Neuronal stem cell (in vitro differentiated cells): ENCODE results near the gene TLE7.

Experiments
- DNase-seq: peaks from one replicate; pipeline ENCODE4 v3.0.0-alpha.2; 2013; ENCODE audit warnings: low spot score
- H2AFZ ChIP-seq: one replicate; pipeline ENCODE4 v1.6.1; 2013; ENCODE audit warnings: mild to moderate bottlenecking, low read length, inconsistent platforms
- H2AK5ac ChIP-seq: 2 replicates; pipeline ENCODE4 v1.6.1; 2013; ENCODE audit warnings: low read depth, mild to moderate bottlenecking, inconsistent platforms, low read length, moderate library complexity, mixed read lengths
- H2BK120ac ChIP-seq: 2 replicates; pipeline ENCODE4 v1.6.1; 2013; ENCODE audit warnings: low read depth, mild to moderate bottlenecking, inconsistent platforms, low read length, moderate library complexity, mixed read lengths
- H2BK12ac ChIP-seq: one replicate; pipeline ENCODE4 v1.6.1; 2013; ENCODE audit warnings: low read length, inconsistent platforms
- H2BK15ac ChIP-seq: 2 replicates; pipeline ENCODE4 v1.6.1; 2013; ENCODE audit warnings: mild to moderate bottlenecking, low read length, inconsistent platforms, mixed read lengths
- H2BK5ac ChIP-seq: one replicate; pipeline ENCODE4 v1.6.1; 2013; ENCODE audit warnings: inconsistent platforms, mild to moderate bottlenecking, low read length, moderate library complexity
- H3K14ac ChIP-seq: one replicate; pipeline ENCODE4 v1.6.1; 2013; ENCODE audit warnings: low read length, inconsistent platforms
- H3K18ac ChIP-seq: 2 replicates; pipeline ENCODE4 v1.6.1; 2013; ENCODE audit warnings: low read length, inconsistent platforms
- H3K23ac ChIP-seq: 2 replicates; pipeline ENCODE4 v1.6.1; 2013; ENCODE audit warnings: low read depth, mild to moderate bottlenecking, mixed read lengths, low read length, inconsistent platforms; ENCODE audit not compliant: poor library complexity
- H3K27ac ChIP-seq: replicated peaks from 3 replicates; pipeline ENCODE4 v1.5.1; 2013; ENCODE audit warnings: low read length, inconsistent platforms
- H3K27me3 ChIP-seq, 3 experiments: 2 replicates each; pipeline ENCODE4 v1.6.1; 2013; ENCODE audit warnings: low read length in 3 of 3, mild to moderate bottlenecking in 2 of 3, inconsistent platforms in 1 of 3, low read depth in 1 of 3, mixed read lengths in 1 of 3, moderate library complexity in 1 of 3; ENCODE audit not compliant: control insufficient read depth in 3 of 3, insufficient read depth in 3 of 3
- H3K36me3 ChIP-seq, 2 donors: replicated peaks in 1 of 2; 2 replicates each; pipeline ENCODE4 v1.6.1; 2013; ENCODE audit warnings: low read length in 2 of 2; ENCODE audit not compliant: control insufficient read depth in 2 of 2, insufficient read depth in 2 of 2
- H3K4ac ChIP-seq: 2 replicates; pipeline ENCODE4 v1.6.1; 2013; ENCODE audit warnings: inconsistent platforms, mild to moderate bottlenecking, low read length, moderate library complexity
- H3K4me1 ChIP-seq, 2 donors: 1 replicate in 1 of 2; 2 replicates in 1 of 2; pipeline ENCODE4 v1.6.1; 2013; ENCODE audit warnings: low read length in 2 of 2, low read depth in 1 of 2; ENCODE audit not compliant: control insufficient read depth in 2 of 2, insufficient read depth in 1 of 2
- H3K4me2 ChIP-seq: one replicate; pipeline ENCODE4 v1.6.1; 2013; ENCODE audit warnings: mild to moderate bottlenecking, low read length, inconsistent platforms; ENCODE audit not compliant: insufficient read depth, poor library complexity, severe bottlenecking
- H3K4me3 ChIP-seq, 2 donors: 2 replicates each; pipeline ENCODE4 v1.5.1; 2013; ENCODE audit warnings: low read length in 2 of 2, mild to moderate bottlenecking in 2 of 2, inconsistent platforms in 1 of 2, moderate library complexity in 1 of 2
- H3K79me1 ChIP-seq: one replicate; pipeline ENCODE4 v1.6.1; 2013; ENCODE audit warnings: low read depth, mild to moderate bottlenecking, inconsistent platforms, low read length, moderate library complexity
- H3K9ac ChIP-seq: one replicate; pipeline ENCODE4 v1.6.1; 2013; ENCODE audit warnings: mild to moderate bottlenecking, low read depth, low read length, inconsistent platforms; ENCODE audit not compliant: poor library complexity
- H3K9me3 ChIP-seq, 2 donors: replicated peaks in 1 of 2; 2 replicates each; pipeline versions ENCODE3 to v1.6.1; 2013; ENCODE audit warnings: low read length in 2 of 2, mild to moderate bottlenecking in 2 of 2, inconsistent platforms in 1 of 2, low read depth in 1 of 2, mixed read lengths in 1 of 2, moderate library complexity in 1 of 2; ENCODE audit not compliant: control insufficient read depth in 2 of 2, insufficient read depth in 1 of 2
- H4K8ac ChIP-seq: one replicate; pipeline ENCODE4 v1.6.1; 2013; ENCODE audit warnings: low read depth, mild to moderate bottlenecking, inconsistent platforms, low read length, moderate library complexity
- H4K91ac ChIP-seq: one replicate; pipeline ENCODE4 v1.6.1; 2013; ENCODE audit warnings: low read length, low read depth, mild to moderate bottlenecking, inconsistent platforms; ENCODE audit not compliant: poor library complexity
- WGBS, 2 donors: extraction: QIAGEN DNeasy Blood & Tissue Kit; methylation state at CpG; one replicate each; pipeline ENCODE4 v1.1.7; 2013; ENCODE audit warnings: missing lambda C conversion rate in 2 of 2, mixed read lengths in 1 of 2; ENCODE audit not compliant: insufficient read length in 2 of 2, insufficient replicate concordance in 1 of 2; ENCODE audit errors: extremely low coverage in 2 of 2; 5-methylcytosine and 5-hydroxymethylcytosine counted together

TLE7 gene

GRCh38 chr16:71407731-71408130 is 34.1 kb downstream of the TLE7 start:
- H3K23ac ChIP-seq = no peak overlapping the region
- no peak overlapping the region for H2BK5ac ChIP-seq
- H3K4me2 ChIP-seq = no peak overlapping the region
- no peak overlapping the region for H4K8ac ChIP-seq
- no peak overlapping the region for H2AFZ ChIP-seq
- peaks cover 4 to 13% of the 10 kb centered on the region in 2 donors for H3K9me3 ChIP-seq
- H3K9ac ChIP-seq = no peak overlapping the region
- H3K4me3 ChIP-seq = no peak overlapping the region
- no peak overlapping the region for H4K91ac ChIP-seq
- H3K27me3 ChIP-seq = peaks cover 0 to 27% (median 0%) of the 10 kb centered on the region in 3 experiments
- no peak overlapping the region for H3K14ac ChIP-seq
- H2AK5ac ChIP-seq = no peak overlapping the region
- no peaks in the 10 kb centered on the region for H3K79me1 ChIP-seq
- no peaks in the 10 kb centered on the region for H3K36me3 ChIP-seq
- no peak overlapping the region for H3K27ac ChIP-seq
- H3K18ac ChIP-seq = no peak overlapping the region
- no CpG with 5 or more reads among the region's 1 CpG for WGBS, 2 donors
- no peak overlapping the region for H3K4ac ChIP-seq
- H2BK15ac ChIP-seq = no peak overlapping the region
- H2BK12ac ChIP-seq = no peak overlapping the region
- H2BK120ac ChIP-seq = no peak overlapping the region
- H3K4me1 ChIP-seq = peaks cover 0 to 3% of the 10 kb centered on the region in 2 donors
- no peak for DNase-seq

GRCh38 chr16:71406724-71407123 is 35.1 kb downstream of the TLE7 start:
- Histone ChIP-seq H3K9ac (no peak overlapping the region), H3K23ac (no peak overlapping the region), H3K27ac (no peak overlapping the region), H3K4me3 (no peak overlapping the region), H3K4me2 (no peak overlapping the region), H2BK15ac (no peak overlapping the region), H3K36me3 (no peaks in the 10 kb centered on the region), H3K9me3 (peaks cover 5 to 13% of the 10 kb centered on the region in 2 donors), H2BK5ac (no peak overlapping the region), H4K8ac (no peak overlapping the region), H3K4me1 (peaks cover 0 to 7% of the 10 kb centered on the region in 2 donors), H3K79me1 (no peaks in the 10 kb centered on the region), H3K4ac (no peak overlapping the region), H3K14ac (no peak overlapping the region), H2BK120ac (no peak overlapping the region), H3K27me3 (peaks cover 0 to 27% (median 0%) of the 10 kb centered on the region in 3 experiments), H2AFZ (no peak overlapping the region), H3K18ac (no peak overlapping the region), H2AK5ac (no peak overlapping the region), H4K91ac (no peak overlapping the region), H2BK12ac (no peak overlapping the region)
- no peak for DNase-seq
- WGBS, 2 donors = no CpG with 5 or more reads among the region's 8 CpGs

- Histone ChIP-seq H3K9ac (no peak overlapping the region), H2BK5ac (no peak overlapping the region), H2AFZ (no peak overlapping the region), H3K4me1 (peaks cover 0 to 7% of the 10 kb centered on the region in 2 donors), H2BK15ac (no peak overlapping the region), H3K18ac (no peak overlapping the region), H4K8ac (no peak overlapping the region), H3K4me2 (no peak overlapping the region), H3K79me1 (no peaks in the 10 kb centered on the region), H3K9me3 (peaks cover 5 to 13% of the 10 kb centered on the region in 2 donors), H3K14ac (no peak overlapping the region), H2BK120ac (no peak overlapping the region), H2BK12ac (no peak overlapping the region), H3K23ac (no peak overlapping the region), H3K4me3 (no peak overlapping the region), H4K91ac (no peak overlapping the region), H3K36me3 (no peaks in the 10 kb centered on the region), H3K27ac (no peak overlapping the region), H3K4ac (no peak overlapping the region), H3K27me3 (peaks cover 0 to 27% (median 0%) of the 10 kb centered on the region in 3 experiments), H2AK5ac (no peak overlapping the region)
- no CpG with 5 or more reads among the region's 5 CpGs for WGBS, 2 donors
- DNase-seq = no peak
Measured at GRCh38 chr16:71406316-71406715, 35.5 kb downstream of the TLE7 start.

DNA sequence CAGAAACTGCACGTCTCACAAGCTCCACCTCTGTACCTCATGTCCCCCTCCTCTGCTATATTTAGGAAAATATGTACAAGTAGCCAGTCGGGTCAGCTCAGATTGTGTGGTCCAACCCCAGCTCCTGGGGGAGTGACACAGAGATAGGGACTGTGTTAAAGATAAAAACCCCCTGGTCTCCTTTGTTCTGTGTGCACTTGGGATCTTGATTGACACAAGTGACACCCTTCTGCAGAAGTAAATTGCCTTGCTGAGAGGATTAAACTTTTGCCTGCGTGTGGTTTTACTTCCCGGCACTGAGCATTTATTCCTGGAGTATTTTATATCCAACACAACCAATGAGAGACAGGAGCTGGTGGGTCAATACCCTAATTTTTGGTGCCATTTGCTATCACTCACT is 37.5 kb downstream of the TLE7 start:
- H3K9me3 ChIP-seq = peaks cover 5 to 13% of the 10 kb centered on the region in 2 donors
- H3K23ac ChIP-seq = no peak overlapping the region
- H2BK12ac ChIP-seq = no peak overlapping the region
- H3K79me1 ChIP-seq = no peaks in the 10 kb centered on the region
- H3K9ac ChIP-seq = no peak overlapping the region
- H2AK5ac ChIP-seq = no peak overlapping the region
- no peak overlapping the region for H2AFZ ChIP-seq
- DNase-seq = no peak
- no peak overlapping the region for H3K27ac ChIP-seq
- H3K4ac ChIP-seq = no peak overlapping the region
- no peak overlapping the region for H4K91ac ChIP-seq
- no peak overlapping the region for H3K14ac ChIP-seq
- H2BK15ac ChIP-seq = no peak overlapping the region
- no peaks in the 10 kb centered on the region for H3K36me3 ChIP-seq
- no peak overlapping the region for H4K8ac ChIP-seq
- no peak overlapping the region for H2BK5ac ChIP-seq
- peaks cover 0 to 17% (median 0%) of the 10 kb centered on the region in 3 experiments for H3K27me3 ChIP-seq
- H2BK120ac ChIP-seq = no peak overlapping the region
- H3K4me3 ChIP-seq = no peak overlapping the region
- WGBS, 2 donors = no CpG with 5 or more reads among the region's 4 CpGs
- no peak overlapping the region for H3K4me2 ChIP-seq
- H3K18ac ChIP-seq = no peak overlapping the region
- peaks cover 0 to 7% of the 10 kb centered on the region in 2 donors for H3K4me1 ChIP-seq
